Esophagus squamous epithelium (tissue), 5 donors: Measurements from ENCODE around the gene RASSF7. TPM values are rescaled to one million over a fixed set of nuclear protein-coding genes. Genes with fewer than 3 reads are reported as not detected.
"Not testable (repeated sequence)": the region's sequence is repeated elsewhere in the genome, so short reads cannot be mapped to it uniquely, and the experiment has no call there.

Source experiments
- DNase-seq: peaks from one replicate; lab custom pipeline; 2025; lab: John Stamatoyannopoulos, UW
- H3K27ac ChIP-seq, 4 donors: fragments of 200-600 bp; sonication (generic); one replicate each; pipeline ENCODE4 v1.5.1; 2016 to 2019; ENCODE audit warnings: mild to moderate bottlenecking in 1 of 4
- H3K27me3 ChIP-seq, 4 donors: fragments of 200-600 bp; sonication (generic); 1 replicate in 3 of 4; 2 replicates in 1 of 4; pipeline versions ENCODE4 v1.5.1 to v1.6.0; 2017 to 2021; ENCODE audit warnings: antibody characterized with exemption in 1 of 4
- H3K36me3 ChIP-seq, 3 donors: fragments of 200-600 bp; sonication (generic); one replicate each; pipeline ENCODE4 v1.5.1; 2016 to 2019
- H3K4me1 ChIP-seq, 3 donors: fragments of 200-600 bp; sonication (generic); one replicate each; pipeline ENCODE4 v1.5.1; 2017 to 2019
- H3K4me3 ChIP-seq, 4 donors: fragments of 200-600 bp; sonication (generic); 1 replicate in 3 of 4; 2 replicates in 1 of 4; pipeline ENCODE4 v1.5.1; 2016 to 2019; ENCODE audit warnings: mild to moderate bottlenecking in 2 of 4, moderate library complexity in 1 of 4
- H3K9me3 ChIP-seq, 3 donors: fragments of 200-600 bp; sonication (generic); one replicate each; pipeline ENCODE4 v1.5.1; 2016 to 2019
- CTCF ChIP-seq, 6 experiments: fragments of 450-650 bp in 4 of 6; fragments of 200-600 bp in 2 of 6; sonication (generic) in 2 of 6; IDR thresholded peaks; one replicate each; pipeline ENCODE4 v1.5.1; 2016 to 2019; ENCODE audit warnings: antibody characterized with exemption in 6 of 6, mild to moderate bottlenecking in 4 of 6, moderate library complexity in 4 of 6
- POLR2A ChIP-seq, 4 donors: fragments of 450-650 bp; IDR thresholded peaks; one replicate each; pipeline ENCODE4 v1.6.1; 2017; ENCODE audit warnings: antibody characterized with exemption in 4 of 4, mild to moderate bottlenecking in 4 of 4, moderate library complexity in 3 of 4
- WGBS, 2 donors: methylation state at CpG; one replicate each; pipeline ENCODE4 v1.1.5; 2018; 5-methylcytosine and 5-hydroxymethylcytosine counted together
- intact Hi-C: fragments of 100-400 bp; cut with DNase I; formaldehyde crosslinking; loops from one replicate; pipeline ENCODE4 v1.15.0; 2022
- total RNA-seq, 4 donors: library from RNA; depleted of rRNA; stranded (reverse); fragments of >200 nt; gene quantifications; one replicate each; pipeline ENCODE4 v1.1.0, GENCODE V29; 2016
- donor health status: DM: yes; HTN: yes; CAD: no.

The RASSF7 gene
- total RNA-seq, 4 donors from 2014 or later = 35.7 to 54.0 (median 44.4) TPM

GRCh38 chr11:567629-568292 lies 7.0 kb downstream of the RASSF7 start:
- no peak for DNase-seq
- Histone ChIP-seq H3K27me3 (no peaks in the 10 kb centered on the region), H3K36me3 (peaks cover 0 to 14% (median 0%) of the 10 kb centered on the region in 3 donors), H3K27ac (peak overlapping the region; percentile 88 to 96 (median 94)), H3K4me1 (peaks cover 10 to 64% (median 11%) of the 10 kb centered on the region in 3 donors), H3K9me3 (no peaks in the 10 kb centered on the region), H3K4me3 (peak overlapping the region; percentile 65 to 90 (median 66))
- 49 to 52% methylated on average over 4 to 9 of the region's 41 CpGs for WGBS, 2 donors
- no peak for TF ChIP-seq POLR2A (IDR thresholded peaks at IDR 0.05)
- intact Hi-C loops = loop anchor here (5.0 kb wide), 1 partner anchor 50 kb away; the partner anchor contains the start of gene IRF7

- DNase-seq = no peak
- H3K36me3 ChIP-seq = peaks cover 0 to 6% (median 0%) of the 10 kb centered on the region in 3 donors
- intact Hi-C loops = loop anchor here (5.0 kb wide), 1 partner anchor 49 kb away; the partner anchor contains the start of gene IRF7
- H3K4me1 ChIP-seq = peaks cover 10 to 56% (median 11%) of the 10 kb centered on the region in 3 donors
- peak overlapping the region; percentile 65 to 90 (median 66) for H3K4me3 ChIP-seq
- H3K9me3 ChIP-seq = no peaks in the 10 kb centered on the region
- 0% methylated on average over 6 of the region's 123 CpGs; no CpG with 5 or more reads in 1 of the 2 donors for WGBS, 2 donors
- TF ChIP-seq CTCF (IDR thresholded peaks at IDR 0.05) = peak in 3 of 6 experiments; percentile 1 to 14 (median 10)
- TF ChIP-seq POLR2A (IDR thresholded peaks at IDR 0.05) = peak in 3 of 4 donors; percentile 47 to 73 (median 72)
- H3K27ac ChIP-seq = peak overlapping the region; percentile 93 to 96 (median 96)
- no peaks in the 10 kb centered on the region for H3K27me3 ChIP-seq
These were observed 7.8 kb downstream of the RASSF7 start for GRCh38 chr11:568306-569157.

GRCh38 chr11:569158-569885 lies 8.6 kb downstream of the RASSF7 start:
- H3K9me3 ChIP-seq = no peaks in the 10 kb centered on the region
- H3K27ac ChIP-seq = peak overlapping the region; percentile 93 to 96 (median 96)
- TF ChIP-seq POLR2A (IDR thresholded peaks at IDR 0.05) = no peak
- no peak for TF ChIP-seq CTCF (IDR thresholded peaks at IDR 0.05)
- 21 to 48% methylated on average over 15 to 20 of the region's 36 CpGs for WGBS, 2 donors
- peaks cover 7 to 51% (median 11%) of the 10 kb centered on the region in 3 donors for H3K4me1 ChIP-seq
- intact Hi-C loops = loop anchor here (5.0 kb wide), 1 partner anchor 48 kb away; the partner anchor contains the start of gene IRF7
- H3K4me3 ChIP-seq = peak overlapping the region; percentile 65 to 90 (median 66)
- H3K36me3 ChIP-seq = no peaks in the 10 kb centered on the region
- DNase-seq = no peak
- no peaks in the 10 kb centered on the region for H3K27me3 ChIP-seq

GRCh38 chr11:571802-572185 lies 11.0 kb downstream of the RASSF7 start:
- Histone ChIP-seq H3K27ac (no peak overlapping the region), H3K4me3 (no peak overlapping the region), H3K36me3 (no peaks in the 10 kb centered on the region), H3K9me3 (no peaks in the 10 kb centered on the region), H3K4me1 (peaks cover 18 to 46% (median 19%) of the 10 kb centered on the region in 3 donors), H3K27me3 (peaks cover 0 to 9% (median 0%) of the 10 kb centered on the region in 4 donors)
- intact Hi-C loops = no loop called here
- WGBS, 2 donors = 87 to 90% methylated on average over 5 to 6 of the region's 8 CpGs
- no peak for DNase-seq
- TF ChIP-seq CTCF (IDR thresholded peaks at IDR 0.05) (no peak), POLR2A (IDR thresholded peaks at IDR 0.05) (no peak)

- Histone ChIP-seq H3K4me1 (peaks cover 24 to 47% (median 34%) of the 10 kb centered on the region in 3 donors), H3K4me3 (no peak overlapping the region), H3K36me3 (no peaks in the 10 kb centered on the region), H3K27ac (no peak overlapping the region), H3K27me3 (peaks cover 0 to 9% (median 0%) of the 10 kb centered on the region in 4 donors), H3K9me3 (no peaks in the 10 kb centered on the region)
- DNase-seq = no peak
- 84 to 87% methylated on average over 6 to 10 of the region's 16 CpGs for WGBS, 2 donors
- intact Hi-C loops = no loop called here
- TF ChIP-seq POLR2A (IDR thresholded peaks at IDR 0.05) = no peak
- TF ChIP-seq CTCF (IDR thresholded peaks at IDR 0.05) = no peak
These were observed 12.5 kb downstream of the RASSF7 start for GRCh38 chr11:573146-573759.

GRCh38 chr11:574031-574570 lies 13.3 kb downstream of the RASSF7 start:
- H3K27ac ChIP-seq, DNase-seq, H3K9me3 ChIP-seq, intact Hi-C loops, H3K27me3 ChIP-seq, H3K36me3 ChIP-seq: not testable (repeated sequence)
- WGBS, 2 donors = 56 to 62% methylated on average over 11 of the region's 14 CpGs
- H3K4me3 ChIP-seq = peak overlapping the region in 2 of 4 donors; percentile 87 to 97
- peaks cover 32 to 52% (median 40%) of the 10 kb centered on the region in 3 donors for H3K4me1 ChIP-seq
